HG02884 (cell line): Measurements from ENCODE around the gene ANKS1B.
"Not testable (repeated sequence)": the region's sequence is repeated elsewhere in the genome, so short reads cannot be mapped to it uniquely, and the experiment has no call there.

Experiments used
- ATAC-seq: cut with Tn5 transposase; IDR thresholded peaks from one replicate; pipeline ENCODE4 v1.9.1; 2021; ENCODE audit warnings: mild to moderate bottlenecking, moderate library complexity; ENCODE audit not compliant: unreplicated experiment

ANKS1B gene

GRCh38 chr12:99034201-99034600, 950.5 kb downstream of the ANKS1B start:
- ATAC-seq: not testable (repeated sequence)

GRCh38 chr12:99029511-99030271, 955.0 kb downstream of the ANKS1B start:
- ATAC-seq: no peak

- no peak for ATAC-seq
These were observed 957.3 kb downstream of the ANKS1B start for GRCh38 chr12:99027461-99027860.

GRCh38 chr12:99027055-99027393, 957.7 kb downstream of the ANKS1B start:
- no peak for ATAC-seq

GRCh38 chr12:99026332-99027054, 958.2 kb downstream of the ANKS1B start:
- no peak for ATAC-seq

- ATAC-seq: no peak
These were observed 959.9 kb downstream of the ANKS1B start for GRCh38 chr12:99024870-99025269.

- no peak for ATAC-seq
These were observed 960.5 kb downstream of the ANKS1B start for GRCh38 chr12:99024191-99024590.

- ATAC-seq: no peak
These were observed 963.9 kb downstream of the ANKS1B start for GRCh38 chr12:99020871-99021270.

- no peak for ATAC-seq
These were observed 964.9 kb downstream of the ANKS1B start for GRCh38 chr12:99019798-99020197.

GRCh38 chr12:99017971-99018370, 966.8 kb downstream of the ANKS1B start:
- ATAC-seq: no peak

GRCh38 chr12:99009654-99010296, 975.0 kb downstream of the ANKS1B start:
- no peak for ATAC-seq

GRCh38 chr12:99005601-99006000, 979.1 kb downstream of the ANKS1B start:
- no peak for ATAC-seq

GRCh38 chr12:99004799-99005466, 979.8 kb downstream of the ANKS1B start:
- ATAC-seq: no peak

- no peak for ATAC-seq
These were observed 982.0 kb downstream of the ANKS1B start for GRCh38 chr12:99002731-99003130.

- ATAC-seq: no peak
These were observed 982.6 kb downstream of the ANKS1B start for GRCh38 chr12:99002156-99002555.

- no peak for ATAC-seq
These were observed 985.2 kb downstream of the ANKS1B start for GRCh38 chr12:98999559-98999958.

GRCh38 chr12:98998697-98999299, 985.9 kb downstream of the ANKS1B start:
- peak; percentile 94 for ATAC-seq

GRCh38 chr12:98997899-98998298, 986.8 kb downstream of the ANKS1B start:
- no peak for ATAC-seq

- no peak for ATAC-seq
These were observed 994.1 kb downstream of the ANKS1B start for GRCh38 chr12:98990648-98991047.

- no peak for ATAC-seq
These were observed 999.6 kb downstream of the ANKS1B start for GRCh38 chr12:98985156-98985555.

- no peak for ATAC-seq
These were observed 1001.1 kb downstream of the ANKS1B start for GRCh38 chr12:98983647-98984046.
